K562 (cell line): ENCODE results near the gene SEC14L2. TPM values are rescaled to one million over a fixed set of nuclear protein-coding genes. Genes with fewer than 3 reads are reported as not detected.

Source experiments
- ATF6 ChIP-seq: sonication (generic); formaldehyde crosslinking; IDR thresholded peaks from 2 replicates; pipeline ENCODE4 v1.4.0; 2020; ENCODE audit warnings: mild to moderate bottlenecking, missing genetic modification reagents
- CHD4 ChIP-seq: fragments of 200-600 bp; sonication (generic); IDR thresholded peaks from 3 replicates; pipeline ENCODE4 v1.6.1; 2012; ENCODE audit warnings: low read depth, mild to moderate bottlenecking, mixed read lengths, low read length, inconsistent platforms; ENCODE audit not compliant: insufficient read depth, insufficient replicate concordance, poor library complexity, severe bottlenecking
- CREB3L1 ChIP-seq: fragments of 450-650 bp; IDR thresholded peaks from 2 replicates; pipeline ENCODE4 v1.6.1; 2014; ENCODE audit warnings: low read depth, mild to moderate bottlenecking, moderate library complexity, borderline replicate concordance
- FUS ChIP-seq: fragments of 200-400 bp; formaldehyde crosslinking; optimal IDR thresholded peaks from 2 replicates; pipeline ENCODE3; 2017; ENCODE audit warnings: low read depth, low read length
- ILK ChIP-seq: fragments of 450-650 bp; IDR thresholded peaks from 2 replicates; pipeline ENCODE4 v1.6.1; 2016; ENCODE audit warnings: missing genetic modification characterization, low read depth, mild to moderate bottlenecking, missing compliant biosample characterization, moderate library complexity, borderline replicate concordance
- LARP7 ChIP-seq: fragments of 450-650 bp; IDR thresholded peaks from 2 replicates; pipeline ENCODE4 v1.6.1; 2016
- MYBL2 ChIP-seq, 2 experiments: fragments of 450-650 bp in 1 of 2; sonication (generic) in 1 of 2; formaldehyde crosslinking in 1 of 2; IDR thresholded peaks; 2 replicates each; pipeline versions ENCODE4 v1.6.1 to v1.8.1; 2017 to 2022; ENCODE audit warnings: borderline replicate concordance in 1 of 2, inconsistent platforms in 1 of 2, low read depth in 1 of 2, mild to moderate bottlenecking in 1 of 2, missing genetic modification reagents in 1 of 2, moderate library complexity in 1 of 2
- NCOR1 ChIP-seq: fragments of 450-650 bp; IDR thresholded peaks from 2 replicates; pipeline ENCODE4 v1.6.1; 2016; ENCODE audit warnings: mild to moderate bottlenecking, moderate library complexity
- NFXL1 ChIP-seq: fragments of 450-650 bp; formaldehyde crosslinking; IDR thresholded peaks from 2 replicates; pipeline ENCODE4 v1.4.0; 2021; ENCODE audit warnings: mild to moderate bottlenecking
- POLR2AphosphoS2 ChIP-seq: IDR thresholded peaks from 2 replicates; pipeline ENCODE4 v1.6.1; 2012; ENCODE audit warnings: low read length, improper control_type of control experiment
- PREB ChIP-seq: sonication (generic); formaldehyde crosslinking; IDR thresholded peaks from 2 replicates; pipeline ENCODE4 v1.8.1; 2023; ENCODE audit warnings: mild to moderate bottlenecking, missing genetic modification reagents
- RFX1 ChIP-seq: fragments of 450-650 bp; IDR thresholded peaks from 2 replicates; pipeline ENCODE4 v1.6.1; 2016; ENCODE audit warnings: mild to moderate bottlenecking, moderate library complexity
- ZNF408 ChIP-seq: fragments of 250-450 bp; sonication (Bioruptor Pico); IDR thresholded peaks from 2 replicates; pipeline ENCODE4 v1.4.0; 2020; ENCODE audit warnings: low read depth, mild to moderate bottlenecking, moderate library complexity
- ZNF668 ChIP-seq: fragments of 250-450 bp; sonication (Bioruptor Pico); IDR thresholded peaks from 2 replicates; pipeline ENCODE4 v1.8.0; 2022; ENCODE audit warnings: mild to moderate bottlenecking, inconsistent platforms
- ZNF780A ChIP-seq: fragments of 250-450 bp; sonication (Bioruptor Pico); IDR thresholded peaks from 2 replicates; pipeline ENCODE4 v1.5.0; 2021; ENCODE audit warnings: mild to moderate bottlenecking
- polyA plus RNA-seq, 8 experiments: library from polyadenylated mRNA; depleted of rRNA in 4 of 8; stranded (reverse) in 5 of 8; unstranded in 3 of 8; fragments of >200 nt; fragmentation: Nextera tagmentation in 2 of 8; fragmentation: Illumina TruSeq in 1 of 8; extraction: Ambion mirVana in 2 of 8; extraction: Trizol in 1 of 8; gene quantifications; 2 replicates each; pipeline versions ENCODE4 v1.2.1 to v1.2.3, GENCODE V29; 2011 to 2014; ENCODE audit warnings: inconsistent platforms in 1 of 8, missing spikeins in 1 of 8
- total RNA-seq, 7 experiments: library from RNA; depleted of rRNA in 6 of 7; stranded (reverse); fragments of >200 nt in 6 of 7; fragmentation: Illumina TruSeq in 2 of 7; extraction: Trizol in 2 of 7; gene quantifications; 2 replicates each; pipeline versions ENCODE4 v1.2.1 to v1.2.3, GENCODE V29; 2011 to 2021; ENCODE audit warnings: low replicate concordance in 1 of 7
- TF ChIP-seq, protein P1 (sequence below): fragments of 450-650 bp; IDR thresholded peaks from 2 replicates; pipeline ENCODE4 v1.6.1; 2016; ENCODE audit warnings: antibody characterized with exemption
- TF ChIP-seq, protein P2 (sequence below): sonication (generic); formaldehyde crosslinking; IDR thresholded peaks from 2 replicates; pipeline ENCODE4 v1.8.0; 2023; ENCODE audit warnings: mild to moderate bottlenecking, missing genetic modification reagents

Gene SEC14L2
- total and polyA plus RNA-seq, 9 of the 15 experiments (the other 6 are each of a cell fraction or from before 2014, with no cell fraction given), result 0.03 to 0.17 (median 0.10) TPM

DNA sequence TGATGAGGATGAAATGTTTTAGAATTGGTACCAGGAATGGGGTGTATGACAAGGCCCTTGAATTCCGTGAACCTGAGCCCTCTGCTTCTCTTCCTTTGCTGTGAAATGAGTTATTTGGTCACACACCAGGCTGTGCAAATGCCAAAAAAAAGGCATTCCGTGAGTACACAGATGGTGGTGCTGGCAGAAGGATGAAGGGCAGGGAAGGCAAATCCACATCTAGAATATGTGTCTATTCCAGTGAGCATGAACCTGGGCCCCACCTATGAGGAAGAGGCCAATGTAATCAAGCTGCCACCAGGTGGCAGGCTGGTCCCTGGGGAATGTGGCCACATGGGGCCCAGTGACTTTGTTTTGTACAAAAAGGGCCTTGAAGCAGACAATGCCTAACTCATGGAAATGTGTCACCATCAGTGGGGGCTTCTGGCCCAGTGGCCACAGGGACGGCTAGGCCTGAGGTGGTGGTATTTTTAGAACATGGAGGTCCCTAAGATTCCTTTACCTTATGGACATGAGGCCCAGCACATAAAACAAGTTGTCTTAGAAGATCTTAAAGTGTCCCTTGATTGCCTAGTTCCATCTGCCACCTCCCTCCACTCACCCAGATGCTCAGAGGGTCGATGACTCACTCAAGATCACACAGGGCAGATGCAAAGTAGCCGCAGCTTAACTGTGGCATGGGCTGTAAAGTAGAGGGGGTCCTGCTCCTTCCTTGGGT is 5.7 kb upstream of the SEC14L2 start (continued):
- TF ChIP-seq NFXL1 (CRISPR knock-in tag), result no peak
- TF ChIP-seq ATF6 (CRISPR knock-in tag), result no peak
- no peak for TF ChIP-seq PREB
- TF ChIP-seq, protein P1, sequence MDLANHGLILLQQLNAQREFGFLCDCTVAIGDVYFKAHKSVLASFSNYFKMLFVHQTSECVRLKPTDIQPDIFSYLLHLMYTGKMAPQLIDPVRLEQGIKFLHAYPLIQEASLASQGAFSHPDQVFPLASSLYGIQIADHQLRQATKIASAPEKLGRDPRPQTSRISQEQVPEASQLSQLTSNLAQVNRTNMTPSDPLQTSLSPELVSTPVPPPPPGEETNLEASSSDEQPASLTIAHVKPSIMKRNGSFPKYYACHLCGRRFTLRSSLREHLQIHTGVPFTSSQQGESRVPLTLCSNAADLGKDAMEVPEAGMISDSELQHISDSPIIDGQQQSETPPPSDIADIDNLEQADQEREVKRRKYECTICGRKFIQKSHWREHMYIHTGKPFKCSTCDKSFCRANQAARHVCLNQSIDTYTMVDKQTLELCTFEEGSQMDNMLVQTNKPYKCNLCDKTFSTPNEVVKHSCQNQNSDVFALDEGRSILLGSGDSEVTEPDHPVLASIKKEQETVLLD, result no peak
- TF ChIP-seq POLR2AphosphoS2, result no peak
- no peak for TF ChIP-seq RFX1
- no peak for TF ChIP-seq FUS
- TF ChIP-seq, protein P2, sequence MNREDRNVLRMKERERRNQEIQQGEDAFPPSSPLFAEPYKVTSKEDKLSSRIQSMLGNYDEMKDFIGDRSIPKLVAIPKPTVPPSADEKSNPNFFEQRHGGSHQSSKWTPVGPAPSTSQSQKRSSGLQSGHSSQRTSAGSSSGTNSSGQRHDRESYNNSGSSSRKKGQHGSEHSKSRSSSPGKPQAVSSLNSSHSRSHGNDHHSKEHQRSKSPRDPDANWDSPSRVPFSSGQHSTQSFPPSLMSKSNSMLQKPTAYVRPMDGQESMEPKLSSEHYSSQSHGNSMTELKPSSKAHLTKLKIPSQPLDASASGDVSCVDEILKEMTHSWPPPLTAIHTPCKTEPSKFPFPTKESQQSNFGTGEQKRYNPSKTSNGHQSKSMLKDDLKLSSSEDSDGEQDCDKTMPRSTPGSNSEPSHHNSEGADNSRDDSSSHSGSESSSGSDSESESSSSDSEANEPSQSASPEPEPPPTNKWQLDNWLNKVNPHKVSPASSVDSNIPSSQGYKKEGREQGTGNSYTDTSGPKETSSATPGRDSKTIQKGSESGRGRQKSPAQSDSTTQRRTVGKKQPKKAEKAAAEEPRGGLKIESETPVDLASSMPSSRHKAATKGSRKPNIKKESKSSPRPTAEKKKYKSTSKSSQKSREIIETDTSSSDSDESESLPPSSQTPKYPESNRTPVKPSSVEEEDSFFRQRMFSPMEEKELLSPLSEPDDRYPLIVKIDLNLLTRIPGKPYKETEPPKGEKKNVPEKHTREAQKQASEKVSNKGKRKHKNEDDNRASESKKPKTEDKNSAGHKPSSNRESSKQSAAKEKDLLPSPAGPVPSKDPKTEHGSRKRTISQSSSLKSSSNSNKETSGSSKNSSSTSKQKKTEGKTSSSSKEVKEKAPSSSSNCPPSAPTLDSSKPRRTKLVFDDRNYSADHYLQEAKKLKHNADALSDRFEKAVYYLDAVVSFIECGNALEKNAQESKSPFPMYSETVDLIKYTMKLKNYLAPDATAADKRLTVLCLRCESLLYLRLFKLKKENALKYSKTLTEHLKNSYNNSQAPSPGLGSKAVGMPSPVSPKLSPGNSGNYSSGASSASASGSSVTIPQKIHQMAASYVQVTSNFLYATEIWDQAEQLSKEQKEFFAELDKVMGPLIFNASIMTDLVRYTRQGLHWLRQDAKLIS (CRISPR knock-in tag), result no peak
- TF ChIP-seq ZNF668 (CRISPR knock-in tag), result no peak
- TF ChIP-seq ZNF408 (CRISPR knock-in tag), result no peak
- TF ChIP-seq CREB3L1, result no peak
- TF ChIP-seq CHD4, result no peak
- TF ChIP-seq MYBL2 (IDR thresholded peaks at IDR 0.05; ENCODE audit: low read depth), result no peak
- no peak for TF ChIP-seq MYBL2 (CRISPR knock-in tag; IDR thresholded peaks at IDR 0.05; ENCODE audit: borderline replicate concordance)
- TF ChIP-seq ILK (tag), result no peak
- no peak for TF ChIP-seq NCOR1
- no peak for TF ChIP-seq LARP7
- no peak for TF ChIP-seq ZNF780A (CRISPR knock-in tag)
